SK-N-SH (cell line): ENCODE measurements around the gene ZNF30. TPM values are rescaled to one million over a fixed set of nuclear protein-coding genes. Genes with fewer than 3 reads are reported as not detected.
"Not testable (repeated sequence)": the region's sequence is repeated elsewhere in the genome, so short reads cannot be mapped to it uniquely, and the experiment has no call there.

ENCODE experiments used
- CTCF ChIA-PET: fragments of 300-600, 350-600 bp; formaldehyde crosslinking; extraction: SDS; loops from one replicate; lab custom pipeline; 2021; lab: Yijun Ruan, JAX
- POLR2A ChIA-PET: fragments of 350-600 bp; sonication (Branson Sonifier 250); formaldehyde crosslinking; extraction: SDS; loops from one replicate; lab custom pipeline; 2020; ENCODE audit warnings: antibody characterized with exemption, inconsistent platforms; lab: Yijun Ruan, JAX
- DNase-seq: peaks from one replicate; pipeline ENCODE4 v3.0.0; 2012
- H2AFZ ChIP-seq: fragments of 200-600 bp; sonication (generic); 2 replicates; pipeline ENCODE4 v1.8.1; 2016; ENCODE audit warnings: antibody characterized with exemption, mild to moderate bottlenecking, low read depth
- H3F3A ChIP-seq: fragments of 200-600 bp; sonication (generic); replicated peaks from 2 replicates; pipeline ENCODE3; 2016; ENCODE audit warnings: antibody characterized with exemption, mild to moderate bottlenecking; ENCODE audit not compliant: insufficient read depth
- H3K27ac ChIP-seq, 2 experiments: fragments of 200-500 bp in 1 of 2; fragments of 200-600 bp in 1 of 2; sonication (Bioruptor generic) in 1 of 2; sonication (generic), shearing (Covaris generic) in 1 of 2; 2 replicates each; pipeline versions ENCODE4 v1.5.1 to v1.6.1; 2014 to 2016; ENCODE audit warnings: low read depth in 2 of 2, inconsistent platforms in 1 of 2, low read length in 1 of 2, mild to moderate bottlenecking in 1 of 2, mixed read lengths in 1 of 2
- H3K27me3 ChIP-seq: fragments of 200-600 bp; sonication (generic), shearing (Covaris generic); 2 replicates; pipeline ENCODE4 v1.6.1; 2016; ENCODE audit warnings: mixed run types; ENCODE audit not compliant: insufficient read depth
- H3K36me3 ChIP-seq, 2 experiments: fragments of 200-500 bp in 1 of 2; fragments of 200-600 bp in 1 of 2; sonication (Bioruptor generic) in 1 of 2; sonication (generic) in 1 of 2; replicated peaks in 1 of 2; 2 replicates each; pipeline versions ENCODE3 to v1.5.1; 2014 to 2016; ENCODE audit warnings: low read length in 1 of 2, mild to moderate bottlenecking in 1 of 2; ENCODE audit not compliant: insufficient read depth in 2 of 2, control insufficient read depth in 1 of 2
- H3K4me1 ChIP-seq, 2 experiments: fragments of 200-500 bp in 1 of 2; fragments of 200-600 bp in 1 of 2; sonication (Bioruptor generic) in 1 of 2; sonication (generic), shearing (Covaris generic) in 1 of 2; 2 replicates each; pipeline versions ENCODE4 v1.5.1 to v1.6.1; 2014 to 2016; ENCODE audit warnings: low read depth in 1 of 2, low read length in 1 of 2, mixed run types in 1 of 2; ENCODE audit not compliant: insufficient read depth in 2 of 2, control insufficient read depth in 1 of 2
- H3K4me2 ChIP-seq: fragments of 200-600 bp; sonication (generic), shearing (Covaris generic); 2 replicates; pipeline ENCODE4 v1.6.1; 2017; ENCODE audit warnings: mixed run types
- H3K4me3 ChIP-seq, 2 experiments: fragments of 200-500 bp in 1 of 2; fragments of 200-600 bp in 1 of 2; sonication (Bioruptor generic) in 1 of 2; sonication (generic), shearing (Covaris generic) in 1 of 2; 2 replicates each; pipeline versions ENCODE4 v1.5.1 to v1.8.1; 2014 to 2016; ENCODE audit warnings: low read depth in 2 of 2, inconsistent platforms in 1 of 2, low read length in 1 of 2, mild to moderate bottlenecking in 1 of 2, mixed read lengths in 1 of 2, moderate library complexity in 1 of 2
- H3K79me2 ChIP-seq: fragments of 200-600 bp; sonication (generic); 2 replicates; pipeline ENCODE4 v1.8.1; 2017; ENCODE audit warnings: mild to moderate bottlenecking; ENCODE audit not compliant: insufficient read depth
- H3K9ac ChIP-seq: fragments of 200-600 bp; sonication (generic); 2 replicates; pipeline ENCODE4 v1.6.1; 2017; ENCODE audit warnings: mixed run types
- H3K9me2 ChIP-seq: fragments of 200-600 bp; sonication (generic); 2 replicates; pipeline ENCODE4 v1.6.1; 2017; ENCODE audit warnings: mixed run types
- H3K9me3 ChIP-seq: fragments of 200-600 bp; sonication (generic); 2 replicates; pipeline ENCODE4 v1.6.1; 2017; ENCODE audit warnings: mixed run types, mild to moderate bottlenecking, moderate library complexity
- H4K20me1 ChIP-seq: fragments of 200-600 bp; sonication (generic); 2 replicates; pipeline ENCODE4 v1.6.1; 2017; ENCODE audit warnings: mild to moderate bottlenecking, mixed run types; ENCODE audit not compliant: insufficient read depth
- CHD2 ChIP-seq: fragments of 150-350 bp; IDR thresholded peaks from 2 replicates; pipeline ENCODE4 v1.6.1; 2018; ENCODE audit warnings: low read length; ENCODE audit not compliant: partially characterized antibody
- FOSL2 ChIP-seq: IDR thresholded peaks from 2 replicates; pipeline ENCODE4 v1.4.0; 2012; ENCODE audit warnings: low read depth, mild to moderate bottlenecking, moderate library complexity, borderline replicate concordance
- FOXJ3 ChIP-seq: sonication (generic); formaldehyde crosslinking; IDR thresholded peaks from 2 replicates; pipeline ENCODE4 v1.5.1; 2020; ENCODE audit warnings: mild to moderate bottlenecking, missing genetic modification reagents
- GABPA ChIP-seq: IDR thresholded peaks from 2 replicates; pipeline ENCODE4 v1.4.0; 2012; ENCODE audit warnings: low read depth, mild to moderate bottlenecking
- GATA2 ChIP-seq: sonication (generic); formaldehyde crosslinking; IDR thresholded peaks from 2 replicates; pipeline ENCODE4 v1.5.0; 2020; ENCODE audit warnings: mild to moderate bottlenecking, missing genetic modification reagents
- JUND ChIP-seq: IDR thresholded peaks from 2 replicates; pipeline ENCODE4 v1.4.0; 2012
- MAX ChIP-seq: IDR thresholded peaks from 2 replicates; pipeline ENCODE4 v1.4.0; 2012; ENCODE audit warnings: low read depth
- MEF2A ChIP-seq: IDR thresholded peaks from 2 replicates; pipeline ENCODE4 v1.4.0; 2012; ENCODE audit warnings: low read depth, borderline replicate concordance
- RAD21 ChIP-seq: IDR thresholded peaks from 2 replicates; pipeline ENCODE4 v1.6.1; 2012; ENCODE audit warnings: mild to moderate bottlenecking, low read length
- REST ChIP-seq: IDR thresholded peaks from 2 replicates; pipeline ENCODE4 v1.6.1; 2012; ENCODE audit warnings: mild to moderate bottlenecking, low read depth, low read length, moderate library complexity
- RXRA ChIP-seq: IDR thresholded peaks from 2 replicates; pipeline ENCODE4 v1.4.0; 2012; ENCODE audit warnings: low read depth, mild to moderate bottlenecking, borderline replicate concordance
- USF1 ChIP-seq: IDR thresholded peaks from 2 replicates; pipeline ENCODE4 v1.4.0; 2012; ENCODE audit warnings: low read depth, borderline replicate concordance
- USF2 ChIP-seq: fragments of 150-350 bp; IDR thresholded peaks from 2 replicates; pipeline ENCODE4 v1.6.1; 2017; ENCODE audit warnings: antibody characterized with exemption, low read length, low read depth, borderline replicate concordance
- WGBS: methylation state at CpG from one replicate; pipeline ENCODE4 v1.1.6; 2017; ENCODE audit warnings: low lambda C conversion rate; 5-methylcytosine and 5-hydroxymethylcytosine counted together
- polyA plus RNA-seq, 3 experiments: library from polyadenylated mRNA; depleted of rRNA; stranded (reverse); fragments of >200 nt; gene quantifications; 2 replicates each; pipeline ENCODE4 v1.2.3, GENCODE V29; 2012

Gene ZNF30
- polyA plus RNA-seq, 1 of the 3 experiments (the other 2 are of a cell fraction) = 1.7 TPM

- TF ChIP-seq USF1 = no peak
- no peak for TF ChIP-seq REST
- no peak for TF ChIP-seq USF2
Observed at GRCh38 chr19:34967551-34967950, 40.8 kb downstream of the ZNF30 start (continued).

- H3K4me1 ChIP-seq = no peaks in the 10 kb centered on the region
- no peak overlapping the region for H3K4me2 ChIP-seq
- no peaks in the 10 kb centered on the region for H3K9me2 ChIP-seq
- H3K9ac ChIP-seq = no peak overlapping the region
- H3F3A ChIP-seq = no peaks in the 10 kb centered on the region
- POLR2A ChIA-PET = no interaction called here
- no peak for DNase-seq
- no peaks in the 10 kb centered on the region for H3K36me3 ChIP-seq
- H3K79me2 ChIP-seq = no peaks in the 10 kb centered on the region
- no peak overlapping the region for H3K4me3 ChIP-seq
- CTCF ChIA-PET = interaction anchor here (0.6 kb wide), 1 partner anchor 24 kb away, joined by 3 read pairs; no protein-coding TSS in a partner anchor
- H3K27me3 ChIP-seq = peaks cover 6% of the 10 kb centered on the region; the same call in 1 of the 2 replicates
- H2AFZ ChIP-seq = no peak overlapping the region
- no peak for TF ChIP-seq GABPA
- TF ChIP-seq RXRA = no peak
- no peak for TF ChIP-seq USF2
- no peak for TF ChIP-seq MEF2A
- no peak for TF ChIP-seq FOXJ3
- no peak for TF ChIP-seq USF1
- no peak for TF ChIP-seq JUND
- TF ChIP-seq MAX = no peak
- TF ChIP-seq CHD2 = no peak
- TF ChIP-seq FOSL2 = no peak
- no peak for TF ChIP-seq RAD21
- TF ChIP-seq GATA2 (CRISPR knock-in tag) = no peak
- no peaks in the 10 kb centered on the region for H4K20me1 ChIP-seq
- no peak overlapping the region for H3K27ac ChIP-seq
- no peaks in the 10 kb centered on the region for H3K9me3 ChIP-seq
- 79% methylated on average over 6 of the region's 6 CpGs for WGBS
Observed at GRCh38 chr19:34969721-34970120, 43.0 kb downstream of the ZNF30 start.

GRCh38 chr19:34970185-34970780 lies 43.6 kb downstream of the ZNF30 start:
- H3K4me3 ChIP-seq, CTCF ChIA-PET, H3K27me3 ChIP-seq, H3K9me3 ChIP-seq, H3K9me2 ChIP-seq, H3K4me2 ChIP-seq, H2AFZ ChIP-seq, H4K20me1 ChIP-seq, H3K79me2 ChIP-seq, H3K4me1 ChIP-seq, H3K36me3 ChIP-seq, H3K27ac ChIP-seq, DNase-seq, H3F3A ChIP-seq, H3K9ac ChIP-seq: not testable (repeated sequence)
- POLR2A ChIA-PET = interaction anchor here (0.8 kb wide), 1 partner anchor 18 kb away, joined by 3 read pairs; no protein-coding TSS in a partner anchor
- WGBS = 54% methylated on average over 12 of the region's 12 CpGs
